ENCODE measurements around the gene ESPNL. TPM values are rescaled to one million over a fixed set of nuclear protein-coding genes. Genes with fewer than 3 reads are reported as not detected.
"Not testable (repeated sequence)": the region's sequence is repeated elsewhere in the genome, so short reads cannot be mapped to it uniquely, and the experiment has no call there.

The ESPNL gene
- not detected for total RNA-seq

- no peaks in the 10 kb centered on the region for H3K4me1 Mint-ChIP-seq
- no peaks in the 10 kb centered on the region for H3K27me3 Mint-ChIP-seq
- H3K36me3 Mint-ChIP-seq, result peaks cover 12% of the 10 kb centered on the region
- H3K9me3 Mint-ChIP-seq, result no peaks in the 10 kb centered on the region
- H3K27ac Mint-ChIP-seq, result no peak within 1 kb of the TSS
- H3K4me3 Mint-ChIP-seq, result no peak within 1 kb of the TSS
- DNase-seq, result no peak
Measured at GRCh38 chr2:238100049-238100820, at the start of gene ESPNL. TSS of gene ESPNL (plus strand) at chr2:238100340. CDS start at chr2:238100420, 80 bp downstream.

- Mint-ChIP-seq H3K27ac (no peak overlapping the region), H3K9me3 (peaks cover 5% of the 10 kb centered on the region), H3K36me3 (peaks cover 7% of the 10 kb centered on the region), H3K4me1 (peaks cover 11% of the 10 kb centered on the region), H3K27me3 (peaks cover 39% of the 10 kb centered on the region), H3K4me3 (no peak overlapping the region)
- DNase-seq, result no peak
Measured at GRCh38 chr2:238053191-238053776, 46.9 kb upstream of the ESPNL start.

- DNase-seq, result no peak
- no peak overlapping the region for H3K4me3 Mint-ChIP-seq
- peaks cover 15% of the 10 kb centered on the region for H3K36me3 Mint-ChIP-seq
- H3K9me3 Mint-ChIP-seq, result no peaks in the 10 kb centered on the region
- peaks cover 39% of the 10 kb centered on the region for H3K27me3 Mint-ChIP-seq
- H3K4me1 Mint-ChIP-seq, result peaks cover 14% of the 10 kb centered on the region
- no peak overlapping the region for H3K27ac Mint-ChIP-seq
Measured at GRCh38 chr2:238055841-238056240, 44.3 kb upstream of the ESPNL start.

GRCh38 chr2:238057696-238058575 is 42.2 kb upstream of the ESPNL start:
- not testable (repeated sequence) for DNase-seq, H3K4me3 Mint-ChIP-seq, H3K27ac Mint-ChIP-seq, H3K9me3 Mint-ChIP-seq
- Mint-ChIP-seq H3K36me3 (peaks cover 25% of the 10 kb centered on the region), H3K4me1 (peaks cover 26% of the 10 kb centered on the region), H3K27me3 (peaks cover 32% of the 10 kb centered on the region)

- DNase-seq, result no peak
- Mint-ChIP-seq H3K27me3 (peaks cover 23% of the 10 kb centered on the region), H3K9me3 (no peaks in the 10 kb centered on the region), H3K27ac (no peak overlapping the region), H3K4me3 (peak overlapping the region; percentile 83), H3K36me3 (peaks cover 41% of the 10 kb centered on the region), H3K4me1 (peaks cover 39% of the 10 kb centered on the region)
Measured at GRCh38 chr2:238059505-238059904, 40.6 kb upstream of the ESPNL start.

GRCh38 chr2:238060096-238060541 is 40.0 kb upstream of the ESPNL start:
- Mint-ChIP-seq H3K9me3 (no peaks in the 10 kb centered on the region), H3K4me3 (peak overlapping the region; percentile 83), H3K27ac (peak overlapping the region; percentile 82), H3K36me3 (peaks cover 46% of the 10 kb centered on the region), H3K4me1 (peaks cover 40% of the 10 kb centered on the region), H3K27me3 (peaks cover 23% of the 10 kb centered on the region)
- no peak for DNase-seq

- peak; percentile 96 for DNase-seq
- Mint-ChIP-seq H3K36me3 (peaks cover 51% of the 10 kb centered on the region), H3K4me3 (peak within 1 kb of the TSS; percentile 83), H3K4me1 (peaks cover 39% of the 10 kb centered on the region), H3K9me3 (peaks cover 2% of the 10 kb centered on the region), H3K27ac (peak within 1 kb of the TSS; percentile 92), H3K27me3 (peaks cover 17% of the 10 kb centered on the region)
Measured at GRCh38 chr2:238060542-238061314, 39.4 kb upstream of the ESPNL start, which contains the start of gene SCLY. TSS of gene SCLY (plus strand) at chr2:238061001. CDS start at chr2:238061055, 54 bp downstream.

- Mint-ChIP-seq H3K27me3 (peaks cover 9% of the 10 kb centered on the region), H3K36me3 (peaks cover 59% of the 10 kb centered on the region), H3K4me1 (peaks cover 45% of the 10 kb centered on the region), H3K9me3 (peaks cover 8% of the 10 kb centered on the region), H3K4me3 (peak overlapping the region; percentile 83), H3K27ac (peak overlapping the region; percentile 92)
- DNase-seq, result peak; percentile 22
Measured at GRCh38 chr2:238061315-238062202, 38.6 kb upstream of the ESPNL start.

- H3K4me1 Mint-ChIP-seq, result peaks cover 55% of the 10 kb centered on the region
- H3K27me3 Mint-ChIP-seq, result no peaks in the 10 kb centered on the region
- H3K27ac Mint-ChIP-seq, result peak overlapping the region; percentile 9
- peak overlapping the region; percentile 83 for H3K4me3 Mint-ChIP-seq
- DNase-seq, result no peak
- peaks cover 78% of the 10 kb centered on the region for H3K36me3 Mint-ChIP-seq
- H3K9me3 Mint-ChIP-seq, result peaks cover 21% of the 10 kb centered on the region
Measured at GRCh38 chr2:238063414-238064189, 36.5 kb upstream of the ESPNL start.

GRCh38 chr2:238064376-238064775 is 35.8 kb upstream of the ESPNL start:
- Mint-ChIP-seq H3K4me1 (peaks cover 58% of the 10 kb centered on the region), H3K27ac (peak overlapping the region; percentile 26), H3K36me3 (peaks cover 79% of the 10 kb centered on the region), H3K4me3 (no peak overlapping the region), H3K9me3 (peaks cover 21% of the 10 kb centered on the region), H3K27me3 (no peaks in the 10 kb centered on the region)
- no peak for DNase-seq

- DNase-seq, result no peak
- H3K27ac Mint-ChIP-seq, result no peak overlapping the region
- H3K27me3 Mint-ChIP-seq, result no peaks in the 10 kb centered on the region
- peaks cover 64% of the 10 kb centered on the region for H3K4me1 Mint-ChIP-seq
- peaks cover 21% of the 10 kb centered on the region for H3K9me3 Mint-ChIP-seq
- H3K36me3 Mint-ChIP-seq, result peaks cover 83% of the 10 kb centered on the region
- H3K4me3 Mint-ChIP-seq, result no peak overlapping the region
Measured at GRCh38 chr2:238065071-238065846, 34.9 kb upstream of the ESPNL start.

GRCh38 chr2:238066218-238066617 is 33.9 kb upstream of the ESPNL start:
- no peak for DNase-seq
- peaks cover 86% of the 10 kb centered on the region for H3K36me3 Mint-ChIP-seq
- peak overlapping the region; percentile 29 for H3K4me3 Mint-ChIP-seq
- H3K27ac Mint-ChIP-seq, result peak overlapping the region; percentile 80
- H3K9me3 Mint-ChIP-seq, result peaks cover 21% of the 10 kb centered on the region
- peaks cover 64% of the 10 kb centered on the region for H3K4me1 Mint-ChIP-seq
- no peaks in the 10 kb centered on the region for H3K27me3 Mint-ChIP-seq
